Stimulated activated memory B cell treated with anti-CD40 and anti-IgM and Interleukin-4, amounts not matched to agents 10 μg/mL and 1 μg/mL and 100 μg/mL, for 72 hours (primary cell): ENCODE data around the gene OVCA2.

Source experiments
- ATAC-seq: fragments of 150-1000 bp; cut with Tn5 transposase; 2 replicates; pipeline ENCODE4 v1.10.0; 2021
- H3K27ac Mint-ChIP-seq: one replicate; pipeline ENCODE4 v1.8.0; 2022; ENCODE audit warnings: mild to moderate bottlenecking, mixed read lengths
- H3K27me3 Mint-ChIP-seq: one replicate; pipeline ENCODE4 v1.8.0; 2022; ENCODE audit warnings: mixed read lengths
- H3K36me3 Mint-ChIP-seq: one replicate; pipeline ENCODE4 v1.8.0; 2022; ENCODE audit warnings: mixed read lengths
- H3K4me1 Mint-ChIP-seq: one replicate; pipeline ENCODE4 v1.8.0; 2022; ENCODE audit warnings: mixed read lengths
- H3K4me3 Mint-ChIP-seq: one replicate; pipeline ENCODE4 v1.8.0; 2022; ENCODE audit warnings: mild to moderate bottlenecking, moderate library complexity, mixed read lengths
- H3K9me3 Mint-ChIP-seq: one replicate; pipeline ENCODE4 v1.8.0; 2022; ENCODE audit warnings: mixed read lengths

OVCA2 gene

GRCh38 chr17:2071024-2071385, 29.2 kb downstream of the OVCA2 start:
- Mint-ChIP-seq H3K27ac (peak overlapping the region; percentile 92), H3K27me3 (no peaks in the 10 kb centered on the region), H3K9me3 (no peaks in the 10 kb centered on the region), H3K4me1 (peaks cover 58% of the 10 kb centered on the region), H3K4me3 (peak overlapping the region; percentile 7), H3K36me3 (peaks cover 43% of the 10 kb centered on the region)
- no peak for ATAC-seq

DNA sequence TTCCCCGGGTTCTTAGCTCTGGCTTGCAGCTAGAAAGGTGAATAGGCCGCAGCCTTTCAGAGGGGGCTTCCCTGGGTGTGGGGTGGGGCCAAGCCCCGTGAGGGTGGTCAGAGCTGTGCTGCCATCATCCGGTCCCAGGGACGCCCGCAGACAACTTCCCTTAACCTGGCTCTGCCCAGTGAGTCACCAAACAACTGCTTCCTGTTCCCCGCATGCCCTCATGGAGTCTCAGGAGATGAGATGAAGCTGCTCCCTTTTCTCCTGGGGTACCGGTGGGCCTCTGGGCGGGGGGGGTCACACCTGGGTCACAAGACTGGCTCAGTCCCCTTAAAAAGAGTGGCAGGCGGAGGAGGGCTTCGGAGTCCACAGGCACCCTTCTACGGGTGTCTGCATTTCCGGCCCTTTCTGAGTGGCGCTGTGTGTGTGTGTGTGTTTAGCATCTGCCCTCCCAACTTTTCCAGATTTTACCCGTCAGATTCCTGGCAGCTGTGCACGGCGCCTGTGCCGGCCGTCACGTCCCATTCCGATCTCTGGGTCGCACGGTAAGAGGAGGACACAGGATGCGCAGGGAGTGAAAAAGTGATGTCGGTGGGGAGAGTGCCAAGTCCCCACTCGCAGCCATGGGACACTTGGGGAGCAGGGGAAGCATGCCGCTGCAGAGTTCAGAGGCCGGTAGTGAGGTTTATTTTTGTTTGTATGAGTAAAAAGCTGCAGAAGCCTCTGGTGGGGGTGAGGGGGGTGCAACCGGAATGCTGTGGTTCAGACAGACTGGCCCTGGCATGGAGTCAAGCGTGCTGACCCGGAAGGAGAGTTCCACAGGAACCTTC, 29.8 kb downstream of the OVCA2 start:
- Mint-ChIP-seq H3K36me3 (peaks cover 45% of the 10 kb centered on the region), H3K4me3 (peak overlapping the region; percentile 7), H3K4me1 (peaks cover 59% of the 10 kb centered on the region), H3K27me3 (no peaks in the 10 kb centered on the region), H3K9me3 (no peaks in the 10 kb centered on the region), H3K27ac (peak overlapping the region; percentile 92)
- no peak for ATAC-seq

DNA sequence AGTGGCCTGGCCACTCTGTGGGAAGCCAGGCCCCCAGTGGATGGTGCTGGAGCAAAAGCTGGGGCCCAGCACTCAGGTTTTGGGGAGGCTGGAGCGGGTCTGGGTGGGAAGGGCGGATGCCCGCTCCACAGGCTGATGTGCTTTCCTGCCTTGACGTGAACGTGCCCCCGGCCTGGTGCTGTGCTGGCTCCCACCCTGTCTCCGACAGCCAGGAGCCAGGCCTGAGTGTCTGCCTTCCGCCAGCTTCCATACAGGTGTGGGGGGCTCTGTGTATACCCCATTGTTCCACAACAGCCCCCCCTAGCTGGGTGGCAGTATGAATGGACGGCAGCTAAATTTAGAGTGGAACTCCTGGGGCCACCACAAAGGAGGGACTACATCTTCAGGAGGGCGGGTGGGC, 33.1 kb downstream of the OVCA2 start:
- Mint-ChIP-seq H3K27me3 (no peaks in the 10 kb centered on the region), H3K36me3 (peaks cover 56% of the 10 kb centered on the region), H3K27ac (no peak overlapping the region), H3K4me3 (no peak overlapping the region), H3K9me3 (no peaks in the 10 kb centered on the region), H3K4me1 (peaks cover 45% of the 10 kb centered on the region)
- no peak for ATAC-seq

DNA sequence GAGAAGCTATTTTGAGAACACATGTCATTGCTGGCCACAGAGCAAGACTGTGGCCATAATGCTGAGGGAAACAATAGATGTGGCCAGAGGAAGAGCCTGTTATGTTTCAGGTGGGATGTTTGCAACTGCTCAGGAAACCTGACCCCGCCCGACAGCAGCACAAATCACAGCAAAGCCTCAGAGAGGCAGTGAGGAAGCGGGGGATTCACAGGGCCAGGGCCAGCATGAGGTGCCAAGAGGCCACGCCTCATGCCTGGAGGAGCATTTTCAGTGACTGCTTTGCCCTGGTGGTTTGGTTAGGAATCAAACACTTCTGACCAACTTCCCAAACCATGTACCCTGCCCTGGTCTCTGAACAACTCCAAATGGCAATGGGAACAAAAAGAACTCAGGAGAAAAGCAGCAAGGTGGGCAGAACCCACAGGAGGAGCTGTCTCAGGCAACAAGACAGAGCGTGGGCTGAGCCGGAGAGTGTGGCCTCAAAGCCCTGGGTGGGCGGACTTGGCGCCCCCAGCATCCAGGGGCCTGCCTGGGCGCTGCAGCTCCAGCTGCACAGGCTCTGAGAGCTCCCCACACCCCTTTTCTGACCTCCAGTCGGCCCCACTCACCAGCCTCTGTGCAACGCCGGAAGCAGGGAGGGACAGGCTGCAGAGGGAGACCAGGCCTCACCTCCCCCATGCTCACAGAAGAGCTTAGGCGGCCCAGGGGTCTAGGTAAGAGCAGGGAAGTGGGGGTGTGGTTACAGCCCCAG, 33.7 kb downstream of the OVCA2 start:
- peaks cover 39% of the 10 kb centered on the region for H3K4me1 Mint-ChIP-seq
- no peaks in the 10 kb centered on the region for H3K9me3 Mint-ChIP-seq
- no peak overlapping the region for H3K4me3 Mint-ChIP-seq
- no peak for ATAC-seq
- H3K36me3 Mint-ChIP-seq: peaks cover 56% of the 10 kb centered on the region
- H3K27ac Mint-ChIP-seq: peak overlapping the region; percentile 47
- H3K27me3 Mint-ChIP-seq: no peaks in the 10 kb centered on the region

DNA sequence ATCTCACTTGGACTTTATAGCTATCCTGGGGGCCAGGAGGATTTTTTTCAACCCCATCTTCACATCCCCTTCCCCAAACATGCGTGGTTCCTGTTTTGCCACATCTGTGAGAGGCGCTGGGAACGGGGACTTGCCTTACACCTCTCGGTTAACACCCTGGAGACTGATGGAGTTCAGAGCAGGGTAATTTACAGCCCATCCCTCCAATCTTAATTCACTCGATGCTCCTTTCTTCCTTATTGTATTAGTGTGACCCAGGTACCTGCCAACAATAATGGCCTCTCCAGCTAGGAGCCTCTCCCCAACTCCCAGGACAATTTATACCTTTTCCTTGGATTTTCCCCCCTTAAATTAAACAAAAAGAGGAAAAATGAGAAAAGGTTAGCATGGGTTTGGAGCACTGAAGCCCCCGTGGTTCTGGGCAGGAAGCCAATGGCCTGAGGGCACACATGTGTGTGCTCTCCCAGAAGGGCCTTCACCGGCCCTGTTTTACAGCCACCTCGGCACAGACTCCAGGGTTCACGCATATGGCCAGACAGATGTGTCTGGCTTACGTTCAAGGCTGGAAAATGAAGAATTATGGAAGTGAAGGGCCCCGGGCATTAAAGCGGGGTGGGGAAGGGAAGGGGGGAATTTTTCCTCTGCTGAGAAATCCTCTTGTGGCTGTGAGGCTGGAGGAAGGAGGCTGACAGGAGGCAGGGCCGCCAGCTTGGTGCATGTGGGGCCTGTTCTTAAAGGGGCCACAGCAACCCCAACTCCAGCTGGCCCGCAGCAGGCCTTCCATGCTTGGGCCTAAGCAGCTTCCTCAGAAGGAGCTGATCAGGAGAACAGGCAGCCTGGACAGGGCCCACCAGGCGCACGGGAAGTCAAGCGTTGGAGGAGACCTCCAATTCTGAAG, 34.5 kb downstream of the OVCA2 start:
- Mint-ChIP-seq H3K27ac (peak overlapping the region; percentile 47), H3K36me3 (peaks cover 55% of the 10 kb centered on the region), H3K4me3 (no peak overlapping the region), H3K4me1 (peaks cover 31% of the 10 kb centered on the region), H3K27me3 (no peaks in the 10 kb centered on the region), H3K9me3 (no peaks in the 10 kb centered on the region)
- no peak for ATAC-seq

DNA sequence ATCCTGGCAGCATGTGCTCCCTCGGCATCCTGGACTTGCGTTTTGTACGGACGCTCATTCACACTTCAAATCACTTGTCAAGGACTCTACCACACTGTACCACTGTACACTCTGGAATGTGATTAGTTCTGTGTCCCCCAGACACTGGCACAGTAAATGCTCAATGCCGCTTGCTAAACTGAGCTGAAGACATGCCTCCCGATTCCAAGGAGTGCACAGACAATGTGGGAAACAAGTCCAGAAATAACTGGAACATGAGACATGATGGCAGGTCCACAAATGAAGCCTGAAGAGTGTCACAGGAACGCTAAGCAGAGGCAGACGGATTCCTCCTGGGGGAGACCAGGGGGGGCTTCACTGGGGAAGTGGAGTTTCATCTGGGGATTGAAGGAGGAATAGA, 35.2 kb downstream of the OVCA2 start:
- no peak for ATAC-seq
- H3K27me3 Mint-ChIP-seq: no peaks in the 10 kb centered on the region
- peaks cover 54% of the 10 kb centered on the region for H3K36me3 Mint-ChIP-seq
- peaks cover 24% of the 10 kb centered on the region for H3K4me1 Mint-ChIP-seq
- H3K27ac Mint-ChIP-seq: peak overlapping the region; percentile 11
- no peak overlapping the region for H3K4me3 Mint-ChIP-seq
- H3K9me3 Mint-ChIP-seq: no peaks in the 10 kb centered on the region

- no peak for ATAC-seq
- Mint-ChIP-seq H3K4me3 (no peak overlapping the region), H3K9me3 (no peaks in the 10 kb centered on the region), H3K36me3 (peaks cover 62% of the 10 kb centered on the region), H3K4me1 (peaks cover 35% of the 10 kb centered on the region), H3K27me3 (no peaks in the 10 kb centered on the region), H3K27ac (no peak overlapping the region)
Observed at GRCh38 chr17:2081564-2081963, 39.7 kb downstream of the OVCA2 start.

GRCh38 chr17:2082003-2082781, 40.4 kb downstream of the OVCA2 start:
- no peak overlapping the region for H3K4me3 Mint-ChIP-seq
- H3K27ac Mint-ChIP-seq: peak overlapping the region; percentile 0
- H3K36me3 Mint-ChIP-seq: peaks cover 61% of the 10 kb centered on the region
- H3K27me3 Mint-ChIP-seq: no peaks in the 10 kb centered on the region
- H3K9me3 Mint-ChIP-seq: no peaks in the 10 kb centered on the region
- peaks cover 40% of the 10 kb centered on the region for H3K4me1 Mint-ChIP-seq
- ATAC-seq: no peak

DNA sequence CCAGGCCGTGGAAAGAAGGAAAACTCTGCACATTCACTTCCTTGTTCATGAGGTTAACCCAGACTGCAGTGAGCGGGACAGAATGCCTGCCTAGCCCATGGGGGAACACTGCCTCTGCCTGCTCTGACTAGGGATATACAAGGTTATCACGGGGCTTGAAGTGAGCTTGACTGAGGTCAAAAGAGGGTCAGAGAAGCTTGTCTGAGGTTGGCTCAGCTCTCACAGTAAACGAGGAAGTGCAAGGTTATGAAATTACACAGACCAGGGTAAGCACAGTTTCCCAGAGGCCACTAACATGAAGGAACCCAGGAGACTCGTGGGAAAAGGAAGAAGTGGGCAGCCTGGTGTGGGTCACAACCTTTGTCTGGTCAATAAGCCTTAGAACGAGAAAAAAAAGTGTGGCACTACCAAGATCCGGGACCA, 41.8 kb downstream of the OVCA2 start:
- peaks cover 53% of the 10 kb centered on the region for H3K36me3 Mint-ChIP-seq
- peak; percentile 86 for ATAC-seq

GRCh38 chr17:2084036-2084765, 42.4 kb downstream of the OVCA2 start:
- H3K9me3 Mint-ChIP-seq: no peaks in the 10 kb centered on the region
- H3K4me3 Mint-ChIP-seq: no peak overlapping the region
- ATAC-seq: peak; percentile 4
- H3K27ac Mint-ChIP-seq: peak overlapping the region; percentile 83
- H3K36me3 Mint-ChIP-seq: peaks cover 47% of the 10 kb centered on the region
- no peaks in the 10 kb centered on the region for H3K27me3 Mint-ChIP-seq
- H3K4me1 Mint-ChIP-seq: peaks cover 60% of the 10 kb centered on the region

More for the DNA sequence above, 41.8 kb downstream of the OVCA2 start:
- H3K4me3 Mint-ChIP-seq: peak overlapping the region; percentile 1
- peaks cover 54% of the 10 kb centered on the region for H3K4me1 Mint-ChIP-seq
- peak overlapping the region; percentile 83 for H3K27ac Mint-ChIP-seq
- no peaks in the 10 kb centered on the region for H3K9me3 Mint-ChIP-seq
- H3K27me3 Mint-ChIP-seq: no peaks in the 10 kb centered on the region

DNA sequence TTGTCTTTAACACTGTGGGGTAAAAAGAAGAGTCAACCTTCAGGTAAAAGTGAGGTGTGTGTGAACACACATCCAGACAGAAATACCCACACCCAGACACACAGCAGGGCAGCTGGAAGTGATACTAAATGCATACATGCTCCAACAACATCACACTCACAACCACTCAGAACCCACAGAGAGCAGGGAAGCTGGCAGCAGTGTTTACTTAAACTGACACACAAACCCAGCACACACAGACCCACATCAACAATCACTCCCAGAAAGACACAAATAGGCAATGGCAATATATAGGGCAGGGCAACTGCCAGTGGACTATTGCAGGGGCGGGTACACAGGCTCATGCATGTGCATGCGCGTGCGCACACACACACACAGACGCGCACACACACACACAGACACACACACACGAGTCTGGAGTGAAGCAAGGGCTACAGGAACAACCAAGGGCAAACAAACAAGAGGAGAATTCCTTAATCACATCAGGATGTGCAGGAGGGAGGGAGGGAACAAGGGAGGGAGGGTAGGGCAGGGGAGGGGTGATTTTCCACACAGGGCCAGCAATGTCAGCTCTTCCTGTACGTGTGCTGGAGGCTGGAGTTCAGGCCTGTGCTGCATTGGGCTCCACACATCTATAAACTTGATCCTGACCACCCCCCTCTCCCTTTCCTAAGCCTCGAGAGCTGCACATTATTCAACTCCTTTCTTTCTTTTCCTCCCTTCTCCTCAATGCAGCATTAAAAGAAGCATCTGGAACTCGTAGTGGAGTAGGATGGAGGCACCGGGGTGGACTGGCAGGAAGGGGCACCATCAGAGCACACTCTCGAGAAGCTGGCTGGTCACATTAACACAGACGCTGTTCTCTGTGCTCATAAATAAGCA, 43.2 kb downstream of the OVCA2 start:
- peaks cover 68% of the 10 kb centered on the region for H3K4me1 Mint-ChIP-seq
- H3K27me3 Mint-ChIP-seq: no peaks in the 10 kb centered on the region
- no peak overlapping the region for H3K4me3 Mint-ChIP-seq
- peak overlapping the region; percentile 94 for H3K27ac Mint-ChIP-seq
- no peaks in the 10 kb centered on the region for H3K9me3 Mint-ChIP-seq
- no peak for ATAC-seq
- H3K36me3 Mint-ChIP-seq: peaks cover 39% of the 10 kb centered on the region

DNA sequence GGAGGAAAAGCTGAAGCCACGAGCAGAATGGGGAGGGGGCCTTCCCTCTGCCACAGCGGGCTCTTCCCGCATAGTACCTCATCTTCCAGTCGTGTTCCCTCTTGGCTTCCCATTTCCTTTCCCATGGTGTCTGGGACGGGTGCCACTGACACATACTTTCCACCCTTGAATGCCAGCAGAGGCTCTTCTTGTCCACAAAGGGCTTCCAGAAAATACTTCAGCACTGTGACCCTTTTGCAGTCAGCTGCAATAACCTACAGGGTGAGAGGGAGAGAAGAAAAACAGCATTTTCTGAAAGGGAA, 43.8 kb downstream of the OVCA2 start:
- ATAC-seq: no peak
- no peaks in the 10 kb centered on the region for H3K9me3 Mint-ChIP-seq
- no peak overlapping the region for H3K4me3 Mint-ChIP-seq
- no peaks in the 10 kb centered on the region for H3K27me3 Mint-ChIP-seq
- H3K36me3 Mint-ChIP-seq: peaks cover 37% of the 10 kb centered on the region
- peak overlapping the region; percentile 94 for H3K27ac Mint-ChIP-seq
- peaks cover 73% of the 10 kb centered on the region for H3K4me1 Mint-ChIP-seq

- Mint-ChIP-seq H3K27me3 (no peaks in the 10 kb centered on the region), H3K4me3 (no peak overlapping the region), H3K9me3 (no peaks in the 10 kb centered on the region), H3K4me1 (peaks cover 80% of the 10 kb centered on the region), H3K36me3 (peaks cover 37% of the 10 kb centered on the region), H3K27ac (peak overlapping the region; percentile 94)
- no peak for ATAC-seq
Observed at GRCh38 chr17:2086306-2086705, 44.5 kb downstream of the OVCA2 start.
